22Rv1 (cell line): ENCODE results near the gene HNRNPL.

Experiments used
- H3K27ac ChIP-seq: fragments of 450-650 bp; 2 replicates; pipeline ENCODE4 v1.5.1; 2017
- ZFX ChIP-seq: fragments of 450-650 bp; IDR thresholded peaks from 2 replicates; pipeline ENCODE4 v1.6.1; 2017; ENCODE audit warnings: antibody characterized with exemption, borderline replicate concordance
- TF ChIP-seq, protein P1 (sequence below): fragments of 450-650 bp; IDR thresholded peaks from 2 replicates; pipeline ENCODE4 v1.5.1; 2017; ENCODE audit warnings: mild to moderate bottlenecking

The HNRNPL gene

GRCh38 chr19:38841787-38842438, 7.9 kb downstream of the HNRNPL start:
- peak overlapping the region; percentile 100 for H3K27ac ChIP-seq
- TF ChIP-seq, protein P1, sequence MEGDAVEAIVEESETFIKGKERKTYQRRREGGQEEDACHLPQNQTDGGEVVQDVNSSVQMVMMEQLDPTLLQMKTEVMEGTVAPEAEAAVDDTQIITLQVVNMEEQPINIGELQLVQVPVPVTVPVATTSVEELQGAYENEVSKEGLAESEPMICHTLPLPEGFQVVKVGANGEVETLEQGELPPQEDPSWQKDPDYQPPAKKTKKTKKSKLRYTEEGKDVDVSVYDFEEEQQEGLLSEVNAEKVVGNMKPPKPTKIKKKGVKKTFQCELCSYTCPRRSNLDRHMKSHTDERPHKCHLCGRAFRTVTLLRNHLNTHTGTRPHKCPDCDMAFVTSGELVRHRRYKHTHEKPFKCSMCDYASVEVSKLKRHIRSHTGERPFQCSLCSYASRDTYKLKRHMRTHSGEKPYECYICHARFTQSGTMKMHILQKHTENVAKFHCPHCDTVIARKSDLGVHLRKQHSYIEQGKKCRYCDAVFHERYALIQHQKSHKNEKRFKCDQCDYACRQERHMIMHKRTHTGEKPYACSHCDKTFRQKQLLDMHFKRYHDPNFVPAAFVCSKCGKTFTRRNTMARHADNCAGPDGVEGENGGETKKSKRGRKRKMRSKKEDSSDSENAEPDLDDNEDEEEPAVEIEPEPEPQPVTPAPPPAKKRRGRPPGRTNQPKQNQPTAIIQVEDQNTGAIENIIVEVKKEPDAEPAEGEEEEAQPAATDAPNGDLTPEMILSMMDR, result no peak
- no peak for TF ChIP-seq ZFX

GRCh38 chr19:38841180-38841766, 8.5 kb downstream of the HNRNPL start:
- TF ChIP-seq, protein P1, result no peak
- TF ChIP-seq ZFX, result no peak
- H3K27ac ChIP-seq, result peak overlapping the region; percentile 100

- H3K27ac ChIP-seq, result peak overlapping the region; percentile 100
Observed at GRCh38 chr19:38840583-38840968, 9.2 kb downstream of the HNRNPL start.

DNA sequence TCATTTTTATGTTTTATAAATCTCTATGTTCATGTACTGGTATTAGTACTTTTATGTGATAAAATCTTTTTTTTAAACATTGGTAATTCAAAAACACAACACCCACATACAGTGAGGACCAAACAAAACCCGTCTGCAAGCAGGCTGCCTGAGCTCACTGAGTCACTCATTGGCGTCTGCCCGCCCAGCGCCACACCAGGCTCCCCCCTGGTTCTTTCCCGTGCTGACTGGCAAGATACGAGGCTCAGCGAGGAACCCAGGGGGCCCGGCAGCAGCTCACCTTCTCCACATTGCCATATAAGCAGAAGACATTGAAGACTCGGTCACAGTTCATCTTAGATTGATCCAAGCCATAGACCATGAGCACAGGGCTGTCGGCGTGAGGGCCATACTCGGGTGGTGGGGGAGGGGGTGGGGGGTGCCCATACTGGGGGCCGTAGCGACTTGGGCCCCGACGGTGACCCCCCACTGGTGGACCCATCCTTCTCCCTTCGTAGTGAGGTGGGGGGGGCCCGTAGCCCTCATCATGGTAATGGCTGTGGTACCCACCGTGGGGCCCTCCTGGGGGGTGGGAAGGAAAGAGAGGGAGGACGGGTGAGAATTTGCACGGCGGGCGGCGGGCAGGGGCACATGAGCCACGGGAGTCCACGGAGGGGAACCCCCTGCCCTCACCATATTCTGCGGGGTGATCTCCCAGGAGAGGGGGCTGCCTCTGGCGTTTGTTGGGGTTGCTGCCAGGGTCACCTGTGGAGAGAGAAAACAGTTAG, 9.8 kb downstream of the HNRNPL start:
- H3K27ac ChIP-seq, result peak overlapping the region; percentile 100
- TF ChIP-seq ZFX, result no peak
- TF ChIP-seq, protein P1, result no peak

More at GRCh38 chr19:38840583-38840968, 9.2 kb downstream of the HNRNPL start:
- TF ChIP-seq ZFX, result no peak
- TF ChIP-seq, protein P1, result no peak

GRCh38 chr19:38838986-38839761, 10.6 kb downstream of the HNRNPL start:
- no peak for TF ChIP-seq ZFX
- TF ChIP-seq, protein P1, result no peak
- H3K27ac ChIP-seq, result peak overlapping the region; percentile 100

- TF ChIP-seq ZFX, result no peak
- TF ChIP-seq, protein P1, result no peak
- H3K27ac ChIP-seq, result peak overlapping the region; percentile 100
Observed at GRCh38 chr19:38838208-38838985, 11.4 kb downstream of the HNRNPL start.
